Stomach (tissue), 4 donors: ENCODE measurements around the gene ATG4C.
"Not testable (repeated sequence)": the region's sequence is repeated elsewhere in the genome, so short reads cannot be mapped to it uniquely, and the experiment has no call there.

Source experiments
- POLR2A ChIP-seq, 4 donors: fragments of 450-650 bp; IDR thresholded peaks; one replicate each; pipeline ENCODE4 v1.6.1; 2016; ENCODE audit warnings: antibody characterized with exemption in 4 of 4, control low read depth in 2 of 4, mild to moderate bottlenecking in 1 of 4, moderate library complexity in 1 of 4
- TF ChIP-seq, protein P1 (sequence below), 7 experiments: fragments of 450-650 bp in 4 of 7; fragments of 200-600 bp in 3 of 7; sonication (generic) in 3 of 7; IDR thresholded peaks; one replicate each; pipeline ENCODE4 v1.5.1; 2016 to 2019; ENCODE audit warnings: antibody characterized with exemption in 7 of 7, control low read depth in 2 of 7, mild to moderate bottlenecking in 1 of 7

DNA sequence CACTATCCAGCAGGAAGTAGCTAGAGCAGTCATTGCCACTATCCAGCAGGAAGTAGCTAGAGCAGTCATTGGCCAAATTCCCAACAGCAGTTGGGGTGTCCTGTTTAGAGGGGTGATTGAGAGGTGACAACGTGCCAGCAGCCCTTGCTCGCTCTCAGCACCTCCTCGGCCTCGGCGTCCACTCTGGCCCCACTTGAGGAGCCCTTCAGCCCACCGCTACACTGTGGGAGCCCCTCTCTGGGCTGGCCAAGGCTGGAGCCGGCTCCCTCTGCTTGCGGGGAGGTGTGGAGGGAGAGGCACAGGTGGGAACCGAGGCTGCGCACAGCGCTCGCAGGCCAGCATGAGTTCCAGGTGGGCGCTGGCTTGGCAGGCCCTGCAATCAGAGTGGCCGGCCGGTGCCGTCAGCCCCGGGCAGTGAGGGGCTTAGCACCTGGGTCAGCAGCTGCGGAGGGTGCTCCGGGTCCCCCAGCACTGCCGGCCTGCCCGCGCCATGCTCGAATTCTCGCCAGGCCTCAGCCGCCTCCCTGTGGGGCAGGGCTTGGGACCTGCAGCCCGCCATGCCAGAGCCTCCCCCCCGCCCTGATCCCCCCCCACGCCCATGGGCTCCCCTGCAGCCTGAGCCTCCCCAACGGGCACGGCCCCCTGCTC, 22.6 kb upstream of the ATG4C start:
- TF ChIP-seq, protein P1, sequence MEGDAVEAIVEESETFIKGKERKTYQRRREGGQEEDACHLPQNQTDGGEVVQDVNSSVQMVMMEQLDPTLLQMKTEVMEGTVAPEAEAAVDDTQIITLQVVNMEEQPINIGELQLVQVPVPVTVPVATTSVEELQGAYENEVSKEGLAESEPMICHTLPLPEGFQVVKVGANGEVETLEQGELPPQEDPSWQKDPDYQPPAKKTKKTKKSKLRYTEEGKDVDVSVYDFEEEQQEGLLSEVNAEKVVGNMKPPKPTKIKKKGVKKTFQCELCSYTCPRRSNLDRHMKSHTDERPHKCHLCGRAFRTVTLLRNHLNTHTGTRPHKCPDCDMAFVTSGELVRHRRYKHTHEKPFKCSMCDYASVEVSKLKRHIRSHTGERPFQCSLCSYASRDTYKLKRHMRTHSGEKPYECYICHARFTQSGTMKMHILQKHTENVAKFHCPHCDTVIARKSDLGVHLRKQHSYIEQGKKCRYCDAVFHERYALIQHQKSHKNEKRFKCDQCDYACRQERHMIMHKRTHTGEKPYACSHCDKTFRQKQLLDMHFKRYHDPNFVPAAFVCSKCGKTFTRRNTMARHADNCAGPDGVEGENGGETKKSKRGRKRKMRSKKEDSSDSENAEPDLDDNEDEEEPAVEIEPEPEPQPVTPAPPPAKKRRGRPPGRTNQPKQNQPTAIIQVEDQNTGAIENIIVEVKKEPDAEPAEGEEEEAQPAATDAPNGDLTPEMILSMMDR (IDR thresholded peaks at IDR 0.05) = not testable (repeated sequence)
- TF ChIP-seq POLR2A (IDR thresholded peaks at IDR 0.05) = not testable (repeated sequence)
